GM19395 (cell line): Measurements from ENCODE around the gene ILK.
A peak's percentile ranks its signal among the peaks of the same experiment; 100 is the strongest.

Experiments
- ATAC-seq: cut with Tn5 transposase; IDR thresholded peaks from one replicate; pipeline ENCODE4 v1.9.1; 2021; ENCODE audit warnings: mild to moderate bottlenecking, moderate library complexity; ENCODE audit not compliant: unreplicated experiment

ILK gene

DNA sequence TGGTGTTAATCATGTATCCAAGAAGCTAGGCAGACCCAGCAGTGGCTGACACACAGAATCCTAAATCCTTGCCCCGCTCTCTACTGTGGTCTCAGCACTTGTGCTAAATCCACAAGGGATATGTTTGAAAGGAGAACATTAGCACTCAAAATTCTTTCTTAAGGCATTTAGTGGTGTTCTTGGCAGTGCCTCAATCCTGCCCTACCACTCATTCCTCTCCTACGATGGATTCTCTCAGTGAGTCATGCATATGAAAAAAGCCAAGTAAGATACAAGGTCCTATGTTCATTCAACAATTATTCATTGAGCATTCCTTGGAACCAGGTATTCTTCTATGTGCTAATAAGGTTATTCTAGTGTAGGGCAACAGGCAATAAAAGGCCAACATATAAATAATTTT is 31.4 kb upstream of the ILK start:
- no peak for ATAC-seq

DNA sequence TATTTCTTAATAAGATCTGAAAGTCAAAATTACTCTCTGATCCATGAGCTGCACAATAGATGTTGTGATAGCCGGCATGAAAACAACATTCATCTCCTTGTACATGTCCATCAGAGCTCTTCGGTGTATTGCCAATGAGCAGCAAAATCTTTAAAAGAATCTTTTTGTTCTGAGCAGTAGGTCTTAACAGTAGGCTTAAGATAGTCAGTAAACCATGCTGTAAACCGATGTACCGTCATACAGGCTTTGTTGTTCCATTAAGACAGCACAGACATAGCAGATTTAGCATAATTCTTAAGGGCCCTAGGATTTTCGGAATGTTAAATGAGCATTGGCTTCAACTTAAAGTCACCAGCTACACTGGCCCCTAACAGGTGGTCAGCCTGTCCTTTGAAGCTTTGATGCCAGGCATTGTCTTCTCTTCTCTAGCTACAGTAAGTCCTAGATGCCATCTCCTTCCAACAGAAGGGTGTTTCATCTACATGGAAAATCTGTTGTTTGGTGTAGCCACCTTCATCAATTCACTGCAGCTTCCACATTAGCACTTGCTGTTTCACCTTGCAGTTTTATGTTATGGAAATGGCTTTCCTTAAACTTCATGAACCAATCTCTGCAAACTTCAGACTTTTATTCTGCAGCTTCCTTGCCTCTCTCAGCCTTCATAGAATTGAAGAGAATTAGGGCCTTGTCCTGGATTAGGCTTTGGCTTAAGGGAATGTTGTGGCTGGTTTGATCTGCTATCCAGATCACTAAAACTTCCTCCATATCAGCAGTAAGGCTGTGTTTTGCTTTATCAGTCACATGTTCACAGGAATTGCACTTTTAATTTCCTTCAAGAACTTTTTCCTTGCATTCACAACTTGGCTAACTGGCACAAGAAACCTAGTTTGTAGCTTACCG is 28.5 kb upstream of the ILK start:
- no peak for ATAC-seq

DNA sequence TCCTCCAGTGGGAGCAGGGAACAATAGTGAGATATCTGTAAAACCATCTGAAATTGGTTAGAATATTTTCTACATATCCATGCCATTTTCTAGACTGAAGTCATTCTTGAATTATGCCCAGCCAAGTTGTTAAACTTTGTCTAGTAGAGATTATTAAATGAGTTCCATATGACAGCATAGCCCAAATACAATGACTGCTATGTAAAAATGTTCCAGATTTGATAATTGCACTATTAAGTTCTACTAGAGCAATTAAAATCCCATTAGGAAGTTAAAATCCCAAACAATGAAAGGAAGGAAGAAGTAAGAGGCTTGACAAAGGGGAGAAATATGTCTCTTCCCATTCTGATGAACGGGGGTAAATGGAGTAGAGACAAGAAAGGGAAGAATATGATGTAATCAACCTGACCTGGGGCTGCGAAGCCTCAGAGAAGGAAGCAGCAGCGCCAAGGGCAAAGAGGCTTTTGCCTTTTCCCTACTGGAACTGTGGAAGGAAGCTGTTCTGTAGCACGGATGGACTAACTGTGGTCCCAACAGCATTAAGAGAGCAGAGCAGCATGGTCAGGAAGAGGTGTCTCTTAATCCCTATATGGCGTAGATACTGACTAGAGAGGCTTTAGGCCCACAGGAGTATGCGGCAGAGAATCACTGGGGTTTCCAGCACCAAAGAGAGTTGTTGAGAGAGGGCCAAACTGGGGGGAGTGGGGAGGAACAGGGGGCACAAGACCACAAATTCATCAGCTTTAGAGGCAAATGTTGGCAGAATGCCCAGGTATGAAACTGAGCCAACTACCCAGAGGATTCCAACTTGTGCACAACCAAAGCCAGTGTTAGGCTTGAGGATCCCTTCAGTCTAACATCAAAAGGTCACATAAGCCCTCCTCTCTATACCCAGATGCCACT is 26.9 kb upstream of the ILK start:
- ATAC-seq, result no peak

DNA sequence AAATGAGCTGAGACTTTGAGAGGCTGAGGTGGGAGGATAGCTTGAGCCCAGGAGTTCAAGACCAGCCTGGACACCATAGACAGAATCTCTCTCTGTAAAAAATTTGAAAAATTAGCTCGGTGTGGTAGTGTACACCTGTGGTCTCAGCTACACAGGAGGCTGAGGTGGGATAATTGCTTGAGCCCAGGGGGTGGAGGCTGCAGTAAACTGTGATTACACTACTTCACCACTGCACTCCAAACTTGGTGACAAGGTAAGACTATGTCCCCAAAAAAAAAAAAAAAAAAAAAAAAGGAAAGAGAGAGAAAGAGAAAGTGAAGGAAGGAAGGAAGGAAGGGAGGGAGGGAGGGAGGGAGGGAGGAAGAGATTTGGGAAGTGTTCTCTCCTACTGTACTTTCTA is 25.4 kb upstream of the ILK start:
- ATAC-seq, result no peak

DNA sequence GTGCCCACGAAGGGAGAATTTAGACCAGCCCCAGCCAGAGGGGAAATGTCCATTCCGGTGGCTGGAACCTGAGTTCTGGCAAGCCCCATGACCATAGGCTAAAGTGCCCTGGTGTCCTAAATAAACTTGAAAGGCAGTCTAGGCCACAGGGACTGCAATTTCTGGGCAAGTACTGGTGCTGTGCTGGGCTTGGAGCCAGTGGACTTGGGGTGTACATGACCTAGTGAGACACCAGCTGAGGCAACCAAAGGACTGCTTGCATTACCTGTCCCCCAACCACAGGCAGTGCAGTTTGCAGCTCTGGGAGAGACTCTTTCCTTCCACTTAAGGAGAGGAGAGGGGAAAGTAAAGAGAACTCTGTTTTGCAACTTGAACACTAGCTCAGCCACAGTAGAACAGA is 23.9 kb upstream of the ILK start:
- no peak for ATAC-seq

DNA sequence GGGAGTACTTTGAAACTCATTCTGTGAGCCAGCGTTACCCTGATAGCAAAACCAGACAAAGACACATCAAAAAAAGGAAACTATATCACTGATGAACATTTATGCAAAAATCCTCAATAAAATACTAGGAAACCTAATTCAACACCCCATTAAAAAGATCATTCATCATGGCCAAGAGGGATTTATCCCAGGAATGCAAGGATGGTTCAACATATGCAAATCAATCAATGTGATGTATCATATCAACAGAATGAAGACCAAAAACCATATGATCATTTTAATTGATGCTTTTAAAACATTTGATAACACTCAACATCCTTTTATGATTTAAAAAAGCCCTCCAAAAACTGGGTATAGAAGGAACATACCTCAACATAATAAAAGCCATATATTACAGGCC is 20.0 kb upstream of the ILK start:
- ATAC-seq, result no peak

DNA sequence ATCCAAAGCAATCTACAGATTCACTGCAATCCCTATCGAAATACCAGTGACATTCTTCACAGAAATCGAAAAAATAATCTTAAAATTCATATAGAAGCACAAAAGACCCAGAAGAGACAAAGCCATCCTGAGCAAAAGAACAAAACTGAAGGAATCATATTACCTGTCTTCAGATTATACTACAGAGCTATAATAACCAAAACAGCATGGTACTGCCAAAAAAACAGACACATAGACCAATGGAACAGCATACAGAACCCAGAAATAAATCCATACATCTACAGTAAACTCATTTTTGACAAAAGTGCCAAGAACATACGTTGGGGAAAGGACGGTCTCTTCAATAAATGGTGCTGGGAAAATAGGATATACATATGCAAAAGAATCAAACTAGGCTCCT is 19.0 kb upstream of the ILK start:
- no peak for ATAC-seq

DNA sequence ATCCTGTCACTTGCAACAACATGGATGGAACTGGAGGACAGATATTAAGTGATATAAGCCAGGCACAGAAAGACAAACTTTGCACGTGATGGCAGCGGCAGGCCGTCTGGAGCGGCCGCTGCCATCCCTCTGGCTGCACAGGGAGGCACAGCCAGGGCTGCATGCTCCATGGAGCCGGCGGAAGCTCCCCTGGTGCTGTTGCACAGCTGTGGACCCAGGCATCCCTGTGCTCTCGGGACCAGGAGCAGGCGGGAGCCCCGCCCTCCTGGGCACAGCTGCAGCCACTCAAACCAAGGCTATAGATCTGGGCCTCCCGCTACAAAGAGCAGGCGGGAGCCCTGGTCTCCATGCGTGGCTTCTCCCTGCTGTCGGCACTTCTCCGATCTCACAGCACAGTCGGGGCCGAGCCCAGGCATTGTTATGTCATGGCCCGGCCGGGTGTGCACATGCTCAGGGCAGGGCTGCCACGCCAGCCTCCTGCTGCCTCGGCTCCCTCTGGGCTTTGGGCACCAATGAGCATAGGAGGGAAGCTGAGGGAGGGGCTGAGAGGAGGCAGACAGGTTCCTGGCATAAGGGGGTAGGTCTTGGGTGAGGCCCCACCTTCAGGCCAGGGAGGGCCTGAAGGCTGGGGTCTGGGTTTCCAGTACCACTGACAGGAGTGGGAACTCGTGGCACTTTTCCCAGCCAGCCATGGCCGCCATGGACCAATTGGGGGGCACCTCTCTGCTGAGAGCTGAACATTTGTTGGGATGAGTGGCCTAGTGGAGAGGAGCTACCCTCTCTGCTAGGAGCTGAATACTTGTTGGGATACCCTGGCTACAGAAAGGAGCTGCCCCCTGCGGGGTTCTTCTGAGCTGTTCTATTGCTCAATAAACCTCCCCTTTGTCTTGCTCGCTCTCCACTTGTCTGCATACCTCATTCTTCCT is 16.9 kb upstream of the ILK start:
- ATAC-seq, result no peak

DNA sequence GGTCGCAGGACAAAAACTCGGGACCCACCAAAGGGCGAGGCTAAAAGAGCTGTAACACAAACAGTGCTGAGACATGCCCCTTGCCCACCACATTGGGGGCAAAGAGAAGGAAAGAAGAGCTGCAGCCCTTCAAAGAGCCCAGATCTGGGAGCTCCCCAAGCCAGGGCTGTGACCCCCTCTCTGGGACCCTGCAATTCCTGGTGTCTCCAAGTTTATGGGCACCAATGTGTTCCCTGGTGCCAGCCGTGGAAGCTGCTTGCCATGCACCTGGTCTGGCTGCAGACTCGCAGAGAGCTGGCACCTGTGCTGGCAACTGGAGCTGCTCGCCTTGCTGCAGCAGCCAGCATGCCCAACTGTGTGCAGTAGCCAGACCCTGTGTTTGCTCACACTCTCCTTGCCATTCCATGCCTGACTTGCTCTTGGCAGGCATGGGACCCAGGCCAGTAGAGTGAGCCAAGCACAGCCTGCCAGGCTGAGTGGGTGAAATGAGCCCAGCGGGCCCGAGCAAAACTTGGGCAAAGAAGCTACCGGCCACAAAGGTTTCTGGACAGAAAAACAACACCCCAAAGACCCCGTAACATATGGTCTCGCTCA is 16.1 kb upstream of the ILK start:
- ATAC-seq, result no peak

DNA sequence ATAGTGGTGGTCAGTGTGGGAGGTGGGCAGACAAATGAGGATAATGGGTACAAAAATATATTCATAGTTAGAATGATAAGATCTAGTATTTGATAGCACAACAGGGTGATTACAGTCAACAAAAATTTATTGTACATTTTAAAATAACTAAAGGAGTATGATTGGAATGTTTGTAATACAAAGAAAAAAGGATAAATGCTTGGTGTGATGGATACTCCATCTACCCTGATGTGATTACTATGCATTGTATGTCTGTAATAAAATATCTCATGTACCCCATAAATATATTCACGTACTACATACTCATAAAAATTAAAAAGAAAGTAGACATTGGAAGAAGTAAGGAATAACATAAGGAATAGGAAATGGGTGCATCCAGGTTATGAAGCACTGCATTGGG is 15.6 kb upstream of the ILK start:
- ATAC-seq, result no peak

DNA sequence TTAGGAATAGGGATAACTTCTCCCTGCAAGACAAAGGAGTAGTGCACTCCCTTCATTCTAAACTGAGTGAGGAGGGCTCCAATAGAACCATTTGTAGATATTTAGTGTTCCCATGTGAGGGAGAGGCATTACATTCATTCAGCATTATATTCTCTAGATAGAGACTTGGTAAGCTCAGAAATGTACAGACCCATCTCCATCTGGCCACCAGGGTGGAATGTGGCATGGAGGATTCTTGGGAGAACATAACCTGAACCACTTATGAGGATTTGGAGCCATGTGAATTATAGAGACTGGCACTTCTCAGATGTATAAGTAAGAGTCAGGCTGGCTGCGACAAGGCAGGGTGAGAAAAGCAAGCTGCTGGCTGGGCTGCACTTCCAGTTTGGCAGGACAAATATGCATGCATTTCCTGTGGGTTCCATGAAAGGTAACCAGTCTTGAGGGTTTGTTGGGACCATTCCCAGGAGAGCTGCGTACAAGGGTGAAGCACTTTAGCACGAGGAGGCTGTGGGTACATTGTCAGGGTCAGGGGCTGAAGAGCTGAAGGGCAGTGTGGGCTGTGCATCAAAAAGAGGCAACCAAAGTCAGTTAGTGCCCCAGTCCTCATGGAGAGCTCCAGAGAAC is 9.3 kb upstream of the ILK start:
- ATAC-seq, result no peak

DNA sequence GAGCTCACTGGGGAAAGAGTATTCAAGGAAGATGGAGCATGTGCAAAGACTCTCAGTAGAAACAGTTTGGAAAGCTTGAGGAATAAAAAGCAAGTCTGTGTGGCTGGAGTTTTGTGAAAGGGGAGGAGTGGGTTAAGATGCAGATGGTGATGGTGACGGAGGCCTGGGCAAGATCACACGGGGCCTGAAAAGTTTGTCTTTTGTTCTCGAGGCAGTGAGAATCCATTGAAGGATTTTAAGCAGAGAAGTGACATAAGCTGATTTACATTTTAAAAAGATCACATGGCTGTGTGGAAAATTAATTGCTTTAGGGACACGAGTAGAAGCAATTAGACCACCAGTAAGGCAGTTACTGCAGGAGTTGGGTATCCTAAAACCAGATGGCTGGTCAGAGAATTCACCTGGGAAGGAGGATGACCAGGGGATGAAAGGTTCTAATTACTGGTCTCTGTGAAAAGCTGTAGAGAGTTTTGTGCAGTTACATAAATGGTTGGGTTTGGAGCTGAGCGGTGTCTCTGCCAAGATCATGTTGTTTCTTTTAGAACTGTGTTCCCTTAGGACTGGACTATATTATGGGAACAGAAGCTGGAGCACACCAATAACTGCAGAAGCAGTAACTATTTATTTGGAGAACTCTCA is 7.2 kb upstream of the ILK start:
- no peak for ATAC-seq

DNA sequence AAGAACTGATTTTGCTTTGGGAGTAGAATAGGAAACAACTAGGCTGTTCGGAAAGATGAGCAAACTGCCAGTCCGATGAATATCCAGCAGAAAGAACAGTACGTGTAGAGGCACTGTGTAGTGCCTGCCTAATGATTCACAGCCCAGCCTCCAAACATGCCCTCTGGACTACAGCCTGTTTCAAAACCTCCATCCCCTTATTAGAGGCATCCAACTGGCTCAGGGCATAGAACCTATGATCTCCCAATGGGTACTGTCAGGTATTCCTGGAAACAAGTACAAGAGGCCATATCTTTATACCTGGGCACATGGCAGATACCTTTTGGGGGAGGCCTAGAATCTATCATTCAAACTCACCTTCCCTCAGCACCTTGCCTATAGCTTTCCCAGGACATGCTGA is 5.0 kb upstream of the ILK start:
- no peak for ATAC-seq

DNA sequence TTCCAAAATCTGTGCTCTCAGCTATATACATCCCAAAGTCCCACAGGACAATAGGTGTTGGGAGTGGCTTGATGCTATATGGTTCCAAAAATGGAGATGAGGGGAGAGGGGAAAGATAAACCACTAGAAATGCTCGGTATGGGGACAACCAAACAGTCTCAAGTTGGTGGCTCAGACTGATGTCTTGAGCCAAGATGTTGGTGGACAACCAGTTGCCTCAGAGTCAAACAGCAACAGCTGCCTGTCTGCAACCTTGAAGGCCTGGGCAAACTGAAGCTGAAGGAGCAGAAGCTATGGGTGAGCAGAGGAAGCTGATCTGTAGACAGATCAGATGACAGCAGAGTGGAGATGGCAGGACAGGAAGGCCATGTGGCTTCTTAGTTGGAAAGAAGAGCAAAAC is 4.1 kb upstream of the ILK start:
- no peak for ATAC-seq

DNA sequence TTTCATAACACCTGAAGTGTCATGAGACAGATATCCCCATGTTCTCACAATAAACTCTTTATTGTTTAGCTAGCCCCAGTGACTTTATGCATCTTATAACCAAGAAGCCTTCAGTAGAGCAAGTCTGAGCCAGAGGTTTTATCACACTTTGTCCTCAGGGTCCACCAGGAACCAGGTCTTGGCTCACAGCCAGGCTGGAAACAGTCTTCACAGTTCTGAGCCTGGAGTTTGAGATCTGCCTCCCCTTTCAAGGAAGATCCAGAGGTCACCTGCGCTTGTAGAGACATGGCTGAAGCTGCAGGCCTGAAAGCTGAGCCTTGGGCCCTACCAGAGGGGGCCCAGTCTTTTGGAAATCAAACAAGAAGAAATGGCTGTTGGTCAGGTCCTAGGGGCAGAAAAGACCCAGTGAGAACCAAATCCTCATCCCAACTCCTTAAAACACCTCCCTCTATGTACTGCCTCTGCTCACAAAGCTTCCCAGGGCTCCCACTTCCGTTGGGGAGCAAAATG is 3.6 kb upstream of the ILK start:
- ATAC-seq, result no peak

DNA sequence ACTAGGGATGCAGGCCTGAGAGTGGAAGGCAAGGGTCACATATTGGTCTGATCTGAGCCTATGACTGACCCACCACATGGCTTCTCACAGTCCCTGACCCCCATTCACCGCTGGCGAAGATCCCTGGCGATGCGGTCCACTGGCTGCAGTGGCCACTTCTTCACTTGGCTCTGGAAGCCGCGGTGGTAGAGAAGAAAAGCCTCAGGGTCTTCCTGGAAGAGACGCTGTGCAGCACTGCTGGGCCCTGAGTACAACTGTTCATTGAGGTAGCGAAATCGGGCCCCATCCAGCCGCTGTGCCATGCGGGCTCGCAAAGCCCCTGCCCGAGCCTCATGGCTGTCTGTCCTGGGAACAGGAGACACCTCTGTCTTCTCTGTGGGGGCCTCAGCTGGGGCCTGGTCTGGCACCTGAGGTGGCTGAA is 2.5 kb upstream of the ILK start:
- ATAC-seq, result no peak

DNA sequence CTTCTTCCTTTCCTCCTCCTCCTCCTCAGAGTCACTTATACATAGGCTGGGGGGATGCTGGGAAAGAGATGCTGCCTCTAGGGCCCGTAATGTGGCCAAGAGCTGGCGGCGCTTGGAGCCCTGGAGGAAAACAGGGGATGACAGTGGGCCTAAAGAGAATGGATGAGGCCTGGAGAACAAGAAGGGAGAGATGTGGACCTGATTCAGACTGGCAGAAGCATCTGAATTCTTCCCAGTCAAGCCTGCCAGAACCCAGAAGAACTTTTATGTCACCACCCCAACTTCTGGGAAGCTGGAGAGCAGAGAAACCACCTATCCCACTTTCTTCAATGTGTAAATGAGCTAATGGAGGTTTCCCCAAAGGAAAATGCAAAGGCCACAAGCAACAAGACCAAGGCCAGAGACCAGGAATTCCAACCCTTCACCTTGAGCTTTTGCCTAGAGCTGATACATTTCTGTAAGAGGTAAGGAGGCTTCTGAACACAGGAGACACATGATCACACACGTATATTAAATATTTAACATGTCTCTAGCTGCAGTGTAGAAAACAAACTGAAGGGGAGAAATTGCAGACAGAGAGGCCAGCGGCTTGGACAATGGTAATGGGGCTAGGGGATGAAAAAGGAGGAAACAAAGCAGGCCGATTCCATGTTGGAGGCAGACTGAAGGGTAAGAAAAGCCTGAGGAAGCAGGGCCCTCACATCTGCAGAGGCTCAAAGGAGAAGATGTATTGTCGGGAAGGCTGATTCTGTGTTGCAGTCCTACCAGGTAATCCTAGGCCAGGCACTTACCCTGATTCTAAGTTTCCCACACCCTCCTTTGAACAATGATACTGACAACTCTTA is 1.3 kb upstream of the ILK start:
- ATAC-seq, result no peak

DNA sequence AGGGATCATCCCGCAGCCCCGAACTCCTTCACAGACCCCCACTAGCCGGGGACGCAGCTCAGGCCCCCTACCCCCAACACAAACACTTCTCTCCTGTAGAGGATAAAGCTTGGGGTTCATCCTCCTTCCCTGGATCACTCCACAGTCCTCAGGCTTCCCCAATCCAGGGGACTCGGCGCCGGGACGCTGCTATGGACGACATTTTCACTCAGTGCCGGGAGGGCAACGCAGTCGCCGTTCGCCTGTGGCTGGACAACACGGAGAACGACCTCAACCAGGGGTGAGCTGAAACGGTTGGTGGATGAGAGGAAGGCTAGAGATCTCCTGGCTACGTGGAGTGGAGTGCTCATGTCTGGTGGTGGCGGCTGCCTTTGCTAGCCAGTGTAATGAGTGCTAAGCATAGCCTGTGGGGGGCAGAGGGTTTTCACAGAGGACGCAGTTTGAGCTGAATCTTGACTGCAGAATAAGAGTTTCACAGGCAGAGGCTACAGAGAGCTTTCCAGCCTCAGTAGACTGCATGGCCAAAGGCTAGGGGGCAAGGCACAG is 580 bp downstream of the ILK start:
- peak; percentile 47 for ATAC-seq
